GM06990 (cell line): ENCODE results near the gene IPO11.
"Not testable (repeated sequence)": the region's sequence is repeated elsewhere in the genome, so short reads cannot be mapped to it uniquely, and the experiment has no call there.

Experiments used
- DNase-seq: peaks from one replicate; pipeline ENCODE4 v3.0.0-alpha.2; 2011; ENCODE audit not compliant: insufficient read length; ENCODE audit errors: extremely low read depth
- H3K27me3 ChIP-seq: replicated peaks from 2 replicates; pipeline ENCODE4 v1.6.0; 2011; ENCODE audit warnings: low read length; ENCODE audit not compliant: control insufficient read depth, insufficient read depth
- H3K36me3 ChIP-seq: 2 replicates; pipeline ENCODE4 v1.5.1; 2011; ENCODE audit warnings: low read length; ENCODE audit not compliant: control insufficient read depth, insufficient read depth
- H3K4me3 ChIP-seq: replicated peaks from 2 replicates; pipeline ENCODE4 v1.5.1; 2011; ENCODE audit warnings: low read depth, mild to moderate bottlenecking, control low read depth, low read length
- CTCF ChIP-seq: IDR thresholded peaks from 2 replicates; pipeline ENCODE4 v1.5.1; 2011; ENCODE audit warnings: low read length, control low read depth, mild to moderate bottlenecking, inconsistent platforms; ENCODE audit not compliant: insufficient read depth, poor library complexity, severe bottlenecking

Gene IPO11

GRCh38 chr5:62614355-62614754 lies 201.8 kb downstream of the IPO11 start:
- TF ChIP-seq CTCF = no peak
- Histone ChIP-seq H3K36me3 (peaks cover 2% of the 10 kb centered on the region), H3K4me3 (no peak overlapping the region), H3K27me3 (no peaks in the 10 kb centered on the region)
- DNase-seq = no peak

GRCh38 chr5:62616615-62617277 lies 204.2 kb downstream of the IPO11 start:
- H3K4me3 ChIP-seq = no peak overlapping the region
- DNase-seq = no peak
- H3K36me3 ChIP-seq = peaks cover 2% of the 10 kb centered on the region
- TF ChIP-seq CTCF = no peak
- no peaks in the 10 kb centered on the region for H3K27me3 ChIP-seq

GRCh38 chr5:62617943-62618342 lies 205.4 kb downstream of the IPO11 start:
- no peak for DNase-seq
- H3K4me3 ChIP-seq = no peak overlapping the region
- peaks cover 2% of the 10 kb centered on the region for H3K36me3 ChIP-seq
- TF ChIP-seq CTCF = no peak
- no peaks in the 10 kb centered on the region for H3K27me3 ChIP-seq

- no peak for TF ChIP-seq CTCF
- Histone ChIP-seq H3K27me3 (no peaks in the 10 kb centered on the region), H3K4me3 (no peak overlapping the region), H3K36me3 (no peaks in the 10 kb centered on the region)
- no peak for DNase-seq
These were observed 208.2 kb downstream of the IPO11 start for GRCh38 chr5:62620761-62621160.

- no peak for TF ChIP-seq CTCF
- no peak for DNase-seq
- H3K4me3 ChIP-seq = no peak overlapping the region
These were observed 208.7 kb downstream of the IPO11 start for GRCh38 chr5:62621280-62621679.

GRCh38 chr5:62623271-62623670 lies 210.7 kb downstream of the IPO11 start:
- DNase-seq = no peak
- Histone ChIP-seq H3K36me3 (peaks cover 3% of the 10 kb centered on the region; the same call in 1 of the 2 replicates), H3K4me3 (no peak overlapping the region), H3K27me3 (no peaks in the 10 kb centered on the region)
- no peak for TF ChIP-seq CTCF

More at GRCh38 chr5:62621280-62621679, 208.7 kb downstream of the IPO11 start:
- Histone ChIP-seq H3K27me3 (no peaks in the 10 kb centered on the region), H3K36me3 (no peaks in the 10 kb centered on the region)

- DNase-seq, H3K27me3 ChIP-seq, H3K36me3 ChIP-seq, H3K4me3 ChIP-seq: not testable (repeated sequence)
These were observed 211.9 kb downstream of the IPO11 start for GRCh38 chr5:62624436-62624835.
